ENCODE measurements around the gene NET1.

NET1 gene

GRCh38 chr10:5413012-5413938 is 918 bp downstream of the NET1 start:
- peaks cover 6% of the 10 kb centered on the region for H3K36me3 ChIP-seq (ENCODE audit: insufficient read depth, insufficient read length, low read length)
- H3K4me3 ChIP-seq (ENCODE audit: insufficient read length, low read depth), result peak overlapping the region; percentile 57
- H3K4me1 ChIP-seq (ENCODE audit: insufficient read depth, insufficient read length), result no peaks in the 10 kb centered on the region
- H3K9me3 ChIP-seq (ENCODE audit: insufficient read depth, low read length), result peaks cover 7% of the 10 kb centered on the region
- no peaks in the 10 kb centered on the region for H3K27me3 ChIP-seq (ENCODE audit: insufficient read depth, insufficient read length)
- no peak for TF ChIP-seq YY1 (IDR thresholded peaks at IDR 0.05; ENCODE audit: insufficient read depth, insufficient read length)
- TF ChIP-seq SUZ12 (IDR thresholded peaks at IDR 0.05; ENCODE audit: extremely low read depth, insufficient read depth, insufficient read length), result no peak
- no peak for TF ChIP-seq ZNF274 (IDR thresholded peaks at IDR 0.05; ENCODE audit: low read depth, low read length)
- DNase-seq (ENCODE audit: low read depth, low spot score), result no peak
- H3K9ac ChIP-seq (ENCODE audit: insufficient read length, low read depth), result peak overlapping the region; percentile 66

- DNase-seq (ENCODE audit: low read depth, low spot score), result no peak
- no peaks in the 10 kb centered on the region for H3K27me3 ChIP-seq (ENCODE audit: insufficient read depth, insufficient read length)
- H3K9me3 ChIP-seq (ENCODE audit: insufficient read depth, low read length), result peaks cover 20% of the 10 kb centered on the region
- no peak for TF ChIP-seq YY1 (IDR thresholded peaks at IDR 0.05; ENCODE audit: insufficient read depth, insufficient read length)
- TF ChIP-seq ZNF274 (IDR thresholded peaks at IDR 0.05; ENCODE audit: low read depth, low read length), result no peak
- no peak for TF ChIP-seq SUZ12 (IDR thresholded peaks at IDR 0.05; ENCODE audit: extremely low read depth, insufficient read depth, insufficient read length)
- H3K4me1 ChIP-seq (ENCODE audit: insufficient read depth, insufficient read length), result no peaks in the 10 kb centered on the region
- no peak overlapping the region for H3K4me3 ChIP-seq (ENCODE audit: insufficient read length, low read depth)
- H3K36me3 ChIP-seq (ENCODE audit: insufficient read depth, insufficient read length, low read length), result peaks cover 6% of the 10 kb centered on the region
- no peak overlapping the region for H3K9ac ChIP-seq (ENCODE audit: insufficient read length, low read depth)
These were observed 4.6 kb downstream of the NET1 start for GRCh38 chr10:5416981-5417380.

DNA sequence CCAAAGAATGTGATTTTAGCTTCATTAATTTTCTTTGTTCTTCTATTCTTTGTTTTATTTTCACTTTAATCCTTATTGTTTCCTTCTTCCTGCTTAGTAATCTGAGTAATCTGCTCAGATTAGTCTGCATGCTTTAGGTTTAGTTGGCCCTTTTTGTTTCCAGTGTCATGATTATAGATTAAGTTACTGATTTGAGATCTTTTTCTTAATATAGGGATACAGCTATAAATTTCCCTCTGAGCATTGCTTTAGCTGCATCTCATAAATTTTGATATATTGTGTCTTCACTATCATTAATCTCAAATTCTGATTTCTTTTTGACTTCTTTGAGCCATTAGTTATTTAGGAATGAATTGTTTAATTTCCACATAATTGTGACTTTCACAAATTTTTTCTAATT is 6.2 kb downstream of the NET1 start:
- DNase-seq (ENCODE audit: low read depth, low spot score), result no peak
- no peak for TF ChIP-seq YY1 (IDR thresholded peaks at IDR 0.05; ENCODE audit: insufficient read depth, insufficient read length)
- TF ChIP-seq SUZ12 (IDR thresholded peaks at IDR 0.05; ENCODE audit: extremely low read depth, insufficient read depth, insufficient read length), result no peak
- no peak for TF ChIP-seq ZNF274 (IDR thresholded peaks at IDR 0.05; ENCODE audit: low read depth, low read length)
- H3K4me1 ChIP-seq (ENCODE audit: insufficient read depth, insufficient read length), result no peaks in the 10 kb centered on the region
- H3K27me3 ChIP-seq (ENCODE audit: insufficient read depth, insufficient read length), result no peaks in the 10 kb centered on the region
- no peak overlapping the region for H3K9ac ChIP-seq (ENCODE audit: insufficient read length, low read depth)
- H3K36me3 ChIP-seq (ENCODE audit: insufficient read depth, insufficient read length, low read length), result peaks cover 6% of the 10 kb centered on the region
- H3K4me3 ChIP-seq (ENCODE audit: insufficient read length, low read depth), result no peak overlapping the region
- H3K9me3 ChIP-seq (ENCODE audit: insufficient read depth, low read length), result peaks cover 20% of the 10 kb centered on the region

DNA sequence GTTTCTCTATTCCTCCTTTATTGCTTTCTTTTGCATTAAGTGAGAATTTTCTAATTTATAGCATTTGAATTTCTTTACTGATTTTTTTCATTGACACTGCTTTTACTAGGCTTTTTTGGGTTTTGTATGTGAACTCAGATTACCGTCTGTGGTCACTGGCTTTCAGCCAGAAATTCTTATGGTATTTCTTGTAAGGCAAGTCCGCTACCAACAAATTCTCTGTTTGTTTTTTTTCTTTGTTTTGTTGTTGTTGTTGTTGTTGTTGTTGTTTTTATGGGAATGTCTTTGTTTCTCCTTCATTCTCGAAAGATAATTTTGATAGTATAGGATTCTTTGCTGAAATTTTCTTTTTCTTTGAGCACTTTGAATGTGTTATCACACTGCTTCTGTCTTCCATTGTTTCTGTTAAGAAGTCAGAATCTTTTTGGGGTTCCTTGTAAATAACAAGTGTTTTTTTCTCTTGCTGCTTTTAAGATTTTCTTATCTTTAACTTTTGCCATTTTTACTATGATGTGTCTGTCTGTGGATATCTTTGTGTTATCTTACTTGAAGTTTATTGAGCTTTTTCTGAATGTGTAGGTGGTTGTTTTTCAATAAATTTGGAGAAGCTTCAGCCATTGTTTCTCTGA is 7.2 kb downstream of the NET1 start:
- no peak for DNase-seq (ENCODE audit: low read depth, low spot score)
- Histone ChIP-seq H3K4me3 (ENCODE audit: insufficient read length, low read depth) (no peak overlapping the region), H3K36me3 (ENCODE audit: insufficient read depth, insufficient read length, low read length) (peaks cover 6% of the 10 kb centered on the region), H3K4me1 (ENCODE audit: insufficient read depth, insufficient read length) (no peaks in the 10 kb centered on the region), H3K27me3 (ENCODE audit: insufficient read depth, insufficient read length) (no peaks in the 10 kb centered on the region), H3K9me3 (ENCODE audit: insufficient read depth, low read length) (peaks cover 20% of the 10 kb centered on the region), H3K9ac (ENCODE audit: insufficient read length, low read depth) (no peak overlapping the region)
- TF ChIP-seq SUZ12 (IDR thresholded peaks at IDR 0.05; ENCODE audit: extremely low read depth, insufficient read depth, insufficient read length), result no peak

GRCh38 chr10:5423771-5424170 is 11.4 kb downstream of the NET1 start:
- DNase-seq (ENCODE audit: low read depth, low spot score), result no peak
- no peak overlapping the region for H3K9ac ChIP-seq (ENCODE audit: insufficient read length, low read depth)
- H3K4me3 ChIP-seq (ENCODE audit: insufficient read length, low read depth), result no peak overlapping the region

GRCh38 chr10:5424751-5425150 is 12.4 kb downstream of the NET1 start:
- Histone ChIP-seq H3K4me1 (ENCODE audit: insufficient read depth, insufficient read length) (no peaks in the 10 kb centered on the region), H3K36me3 (ENCODE audit: insufficient read depth, insufficient read length, low read length) (peaks cover 10% of the 10 kb centered on the region), H3K27me3 (ENCODE audit: insufficient read depth, insufficient read length) (no peaks in the 10 kb centered on the region), H3K4me3 (ENCODE audit: insufficient read length, low read depth) (no peak overlapping the region), H3K9me3 (ENCODE audit: insufficient read depth, low read length) (0 out of 2 replicates have a peak, but pooled peaks cover 6% of the 10 kb centered on the region), H3K9ac (ENCODE audit: insufficient read length, low read depth) (no peak overlapping the region)
- no peak for DNase-seq (ENCODE audit: low read depth, low spot score)
- no peak for TF ChIP-seq SUZ12 (IDR thresholded peaks at IDR 0.05; ENCODE audit: extremely low read depth, insufficient read depth, insufficient read length)
- no peak for TF ChIP-seq YY1 (IDR thresholded peaks at IDR 0.05; ENCODE audit: insufficient read depth, insufficient read length)
- no peak for TF ChIP-seq ZNF274 (IDR thresholded peaks at IDR 0.05; ENCODE audit: low read depth, low read length)

More at GRCh38 chr10:5423771-5424170, 11.4 kb downstream of the NET1 start:
- Histone ChIP-seq H3K27me3 (ENCODE audit: insufficient read depth, insufficient read length) (no peaks in the 10 kb centered on the region), H3K9me3 (ENCODE audit: insufficient read depth, low read length) (peaks cover 7% of the 10 kb centered on the region), H3K36me3 (ENCODE audit: insufficient read depth, insufficient read length, low read length) (peaks cover under 1% of the 10 kb centered on the region), H3K4me1 (ENCODE audit: insufficient read depth, insufficient read length) (no peaks in the 10 kb centered on the region)
- TF ChIP-seq YY1 (IDR thresholded peaks at IDR 0.05; ENCODE audit: insufficient read depth, insufficient read length) (no peak), ZNF274 (IDR thresholded peaks at IDR 0.05; ENCODE audit: low read depth, low read length) (no peak)

- Histone ChIP-seq H3K27me3 (ENCODE audit: insufficient read depth, insufficient read length) (no peaks in the 10 kb centered on the region), H3K9me3 (ENCODE audit: insufficient read depth, low read length) (no peaks in the 10 kb centered on the region), H3K4me3 (ENCODE audit: insufficient read length, low read depth) (no peak overlapping the region), H3K36me3 (ENCODE audit: insufficient read depth, insufficient read length, low read length) (peaks cover 18% of the 10 kb centered on the region), H3K4me1 (ENCODE audit: insufficient read depth, insufficient read length) (no peaks in the 10 kb centered on the region), H3K9ac (ENCODE audit: insufficient read length, low read depth) (no peak overlapping the region)
- DNase-seq (ENCODE audit: low read depth, low spot score), result no peak
- no peak for TF ChIP-seq YY1 (IDR thresholded peaks at IDR 0.05; ENCODE audit: insufficient read depth, insufficient read length)
- TF ChIP-seq ZNF274 (IDR thresholded peaks at IDR 0.05; ENCODE audit: low read depth, low read length), result no peak
- TF ChIP-seq SUZ12 (IDR thresholded peaks at IDR 0.05; ENCODE audit: extremely low read depth, insufficient read depth, insufficient read length), result no peak
These were observed 15.8 kb downstream of the NET1 start for GRCh38 chr10:5428133-5428532.

Measured in NT2/D1 (cell line).